ENCODE data around the gene KATNB1. TPM values are rescaled to one million over a fixed set of nuclear protein-coding genes. Genes with fewer than 3 reads are reported as not detected.

The KATNB1 gene
- total and polyA plus RNA-seq, 2 experiments from 2014 or later: 31.4 to 65.9 TPM

GRCh38 chr16:57721356-57722209 lies 14.0 kb upstream of the KATNB1 start (continued):
- TF ChIP-seq, protein P1, sequence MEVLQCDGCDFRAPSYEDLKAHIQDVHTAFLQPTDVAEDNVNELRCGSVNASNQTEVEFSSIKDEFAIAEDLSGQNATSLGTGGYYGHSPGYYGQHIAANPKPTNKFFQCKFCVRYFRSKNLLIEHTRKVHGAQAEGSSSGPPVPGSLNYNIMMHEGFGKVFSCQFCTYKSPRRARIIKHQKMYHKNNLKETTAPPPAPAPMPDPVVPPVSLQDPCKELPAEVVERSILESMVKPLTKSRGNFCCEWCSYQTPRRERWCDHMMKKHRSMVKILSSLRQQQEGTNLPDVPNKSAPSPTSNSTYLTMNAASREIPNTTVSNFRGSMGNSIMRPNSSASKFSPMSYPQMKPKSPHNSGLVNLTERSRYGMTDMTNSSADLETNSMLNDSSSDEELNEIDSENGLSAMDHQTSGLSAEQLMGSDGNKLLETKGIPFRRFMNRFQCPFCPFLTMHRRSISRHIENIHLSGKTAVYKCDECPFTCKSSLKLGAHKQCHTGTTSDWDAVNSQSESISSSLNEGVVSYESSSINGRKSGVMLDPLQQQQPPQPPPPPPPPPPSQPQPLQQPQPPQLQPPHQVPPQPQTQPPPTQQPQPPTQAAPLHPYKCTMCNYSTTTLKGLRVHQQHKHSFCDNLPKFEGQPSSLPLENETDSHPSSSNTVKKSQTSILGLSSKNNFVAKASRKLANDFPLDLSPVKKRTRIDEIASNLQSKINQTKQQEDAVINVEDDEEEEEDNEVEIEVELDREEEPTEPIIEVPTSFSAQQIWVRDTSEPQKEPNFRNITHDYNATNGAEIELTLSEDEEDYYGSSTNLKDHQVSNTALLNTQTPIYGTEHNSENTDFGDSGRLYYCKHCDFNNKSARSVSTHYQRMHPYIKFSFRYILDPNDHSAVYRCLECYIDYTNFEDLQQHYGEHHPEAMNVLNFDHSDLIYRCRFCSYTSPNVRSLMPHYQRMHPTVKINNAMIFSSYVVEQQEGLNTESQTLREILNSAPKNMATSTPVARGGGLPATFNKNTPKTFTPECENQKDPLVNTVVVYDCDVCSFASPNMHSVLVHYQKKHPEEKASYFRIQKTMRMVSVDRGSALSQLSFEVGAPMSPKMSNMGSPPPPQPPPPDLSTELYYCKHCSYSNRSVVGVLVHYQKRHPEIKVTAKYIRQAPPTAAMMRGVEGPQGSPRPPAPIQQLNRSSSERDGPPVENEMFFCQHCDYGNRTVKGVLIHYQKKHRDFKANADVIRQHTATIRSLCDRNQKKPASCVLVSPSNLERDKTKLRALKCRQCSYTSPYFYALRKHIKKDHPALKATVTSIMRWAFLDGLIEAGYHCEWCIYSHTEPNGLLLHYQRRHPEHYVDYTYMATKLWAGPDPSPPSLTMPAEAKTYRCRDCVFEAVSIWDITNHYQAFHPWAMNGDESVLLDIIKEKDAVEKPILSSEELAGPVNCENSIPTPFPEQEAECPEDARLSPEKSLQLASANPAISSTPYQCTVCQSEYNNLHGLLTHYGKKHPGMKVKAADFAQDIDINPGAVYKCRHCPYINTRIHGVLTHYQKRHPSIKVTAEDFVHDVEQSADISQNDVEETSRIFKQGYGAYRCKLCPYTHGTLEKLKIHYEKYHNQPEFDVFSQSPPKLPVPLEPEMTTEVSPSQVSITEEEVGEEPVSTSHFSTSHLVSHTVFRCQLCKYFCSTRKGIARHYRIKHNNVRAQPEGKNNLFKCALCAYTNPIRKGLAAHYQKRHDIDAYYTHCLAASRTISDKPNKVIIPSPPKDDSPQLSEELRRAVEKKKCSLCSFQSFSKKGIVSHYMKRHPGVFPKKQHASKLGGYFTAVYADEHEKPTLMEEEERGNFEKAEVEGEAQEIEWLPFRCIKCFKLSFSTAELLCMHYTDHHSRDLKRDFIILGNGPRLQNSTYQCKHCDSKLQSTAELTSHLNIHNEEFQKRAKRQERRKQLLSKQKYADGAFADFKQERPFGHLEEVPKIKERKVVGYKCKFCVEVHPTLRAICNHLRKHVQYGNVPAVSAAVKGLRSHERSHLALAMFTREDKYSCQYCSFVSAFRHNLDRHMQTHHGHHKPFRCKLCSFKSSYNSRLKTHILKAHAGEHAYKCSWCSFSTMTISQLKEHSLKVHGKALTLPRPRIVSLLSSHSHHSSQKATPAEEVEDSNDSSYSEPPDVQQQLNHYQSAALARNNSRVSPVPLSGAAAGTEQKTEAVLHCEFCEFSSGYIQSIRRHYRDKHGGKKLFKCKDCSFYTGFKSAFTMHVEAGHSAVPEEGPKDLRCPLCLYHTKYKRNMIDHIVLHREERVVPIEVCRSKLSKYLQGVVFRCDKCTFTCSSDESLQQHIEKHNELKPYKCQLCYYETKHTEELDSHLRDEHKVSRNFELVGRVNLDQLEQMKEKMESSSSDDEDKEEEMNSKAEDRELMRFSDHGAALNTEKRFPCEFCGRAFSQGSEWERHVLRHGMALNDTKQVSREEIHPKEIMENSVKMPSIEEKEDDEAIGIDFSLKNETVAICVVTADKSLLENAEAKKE (CRISPR knock-in tag; IDR thresholded peaks at IDR 0.05): no peak
- TF ChIP-seq ZNF331 (CRISPR knock-in tag; IDR thresholded peaks at IDR 0.05; ENCODE audit: low read depth) (no peak), STAT1 (IDR thresholded peaks at IDR 0.05; ENCODE audit: unreplicated experiment) (no peak), CTCF (conservative IDR thresholded peaks at IDR 0.05; ENCODE audit: low read depth in 2 of 2) (no peak)

- ATAC-seq: no peak
- Mint-ChIP-seq H3K27ac (no peak overlapping the region), H3K27me3 (ENCODE audit: insufficient read depth, low read depth, poor library complexity) (peaks cover 10% of the 10 kb centered on the region), H3K9me3 (no peaks in the 10 kb centered on the region), H3K4me1 (no peaks in the 10 kb centered on the region), H3K36me3 (ENCODE audit: low read depth) (no peaks in the 10 kb centered on the region), H3K4me3 (no peak overlapping the region)
- Histone ChIP-seq H2AFZ (no peak overlapping the region), H4K20me1 (replicated peaks; ENCODE audit: insufficient read depth) (no peaks in the 10 kb centered on the region), H3K4me3 (no peak overlapping the region), H3K79me2 (replicated peaks; ENCODE audit: insufficient read depth) (no peaks in the 10 kb centered on the region), H3K4me2 (no peak overlapping the region), H3K36me3 (ENCODE audit: insufficient read depth) (no peaks in the 10 kb centered on the region), H3K9me2 (ENCODE audit: insufficient read depth) (no peaks in the 10 kb centered on the region), H3K4me1 (ENCODE audit: insufficient read depth) (no peaks in the 10 kb centered on the region), H3K27me3 (ENCODE audit: insufficient read depth) (no peaks in the 10 kb centered on the region), H3F3A (replicated peaks; ENCODE audit: low read depth) (no peaks in the 10 kb centered on the region), H3K27ac (ENCODE audit: low read depth) (no peak overlapping the region)
- DNase-seq (ENCODE audit: low spot score): no peak
- TF ChIP-seq ZNF331 (CRISPR knock-in tag; IDR thresholded peaks at IDR 0.05; ENCODE audit: low read depth): no peak
- TF ChIP-seq CREB1 (CRISPR knock-in tag; IDR thresholded peaks at IDR 0.05; ENCODE audit: low read depth): no peak
- TF ChIP-seq EZH2 (IDR thresholded peaks at IDR 0.05; ENCODE audit: low read depth, unreplicated experiment): no peak
- TF ChIP-seq, protein P2, sequence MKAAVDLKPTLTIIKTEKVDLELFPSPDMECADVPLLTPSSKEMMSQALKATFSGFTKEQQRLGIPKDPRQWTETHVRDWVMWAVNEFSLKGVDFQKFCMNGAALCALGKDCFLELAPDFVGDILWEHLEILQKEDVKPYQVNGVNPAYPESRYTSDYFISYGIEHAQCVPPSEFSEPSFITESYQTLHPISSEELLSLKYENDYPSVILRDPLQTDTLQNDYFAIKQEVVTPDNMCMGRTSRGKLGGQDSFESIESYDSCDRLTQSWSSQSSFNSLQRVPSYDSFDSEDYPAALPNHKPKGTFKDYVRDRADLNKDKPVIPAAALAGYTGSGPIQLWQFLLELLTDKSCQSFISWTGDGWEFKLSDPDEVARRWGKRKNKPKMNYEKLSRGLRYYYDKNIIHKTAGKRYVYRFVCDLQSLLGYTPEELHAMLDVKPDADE (IDR thresholded peaks at IDR 0.05): no peak
- TF ChIP-seq CTCF (conservative IDR thresholded peaks at IDR 0.05; ENCODE audit: low read depth in 2 of 2): no peak
- no peak for TF ChIP-seq NANOG (IDR thresholded peaks at IDR 0.05; ENCODE audit: borderline replicate concordance)
- TF ChIP-seq ZNF114 (CRISPR knock-in tag; IDR thresholded peaks at IDR 0.05): no peak
- no peak for TF ChIP-seq POLR2AphosphoS5 (IDR thresholded peaks at IDR 0.05; ENCODE audit: low read depth)
Observed at GRCh38 chr16:57722210-57722499, 13.4 kb upstream of the KATNB1 start.

Data from GM23338 (cell line).